HFFc6 (cell line): ENCODE measurements around the gene FADD. TPM values are rescaled to one million over a fixed set of nuclear protein-coding genes. Genes with fewer than 3 reads are reported as not detected.

ENCODE experiments used
- DNase-seq: peaks from one replicate; pipeline ENCODE4 v3.0.0-alpha.2; 2018
- H3K27ac Mint-ChIP-seq: 2 replicates; pipeline ENCODE4 v1.8.0; 2020; ENCODE audit warnings: mild to moderate bottlenecking, mixed read lengths
- H3K27me3 Mint-ChIP-seq: 2 replicates; pipeline ENCODE4 v1.8.0; 2021; ENCODE audit warnings: mild to moderate bottlenecking, moderate library complexity, mixed read lengths; ENCODE audit not compliant: insufficient read depth
- H3K36me3 Mint-ChIP-seq: 2 replicates; pipeline ENCODE4 v1.8.0; 2021; ENCODE audit warnings: low read depth, mixed read lengths
- H3K4me1 Mint-ChIP-seq: 2 replicates; pipeline ENCODE4 v1.8.0; 2020; ENCODE audit warnings: low read depth, mixed read lengths
- H3K4me3 Mint-ChIP-seq: 2 replicates; pipeline ENCODE4 v1.8.0; 2020; ENCODE audit warnings: mild to moderate bottlenecking, moderate library complexity, mixed read lengths
- H3K9me3 Mint-ChIP-seq: 2 replicates; pipeline ENCODE4 v1.8.0; 2020; ENCODE audit warnings: mild to moderate bottlenecking, mixed read lengths
- CTCF ChIP-seq: fragments of 200-600 bp; sonication (generic); IDR thresholded peaks from 2 replicates; pipeline ENCODE4 v1.5.0; 2021; ENCODE audit warnings: antibody characterized with exemption, mild to moderate bottlenecking
- total RNA-seq, 6 experiments: library from RNA; stranded (reverse); fragmentation: NEBNext Ultra II Directional; extraction: Animal tissue kit (Norgen Biotek cat#: 25700); gene quantifications; 2 replicates in 1 of 6; 3 replicates in 5 of 6; pipeline ENCODE4 v1.2.3, GENCODE V29; 2021

FADD gene
- total RNA-seq, 6 experiments from 2014 or later, result 25.8 to 32.2 (median 28.1) TPM

DNA sequence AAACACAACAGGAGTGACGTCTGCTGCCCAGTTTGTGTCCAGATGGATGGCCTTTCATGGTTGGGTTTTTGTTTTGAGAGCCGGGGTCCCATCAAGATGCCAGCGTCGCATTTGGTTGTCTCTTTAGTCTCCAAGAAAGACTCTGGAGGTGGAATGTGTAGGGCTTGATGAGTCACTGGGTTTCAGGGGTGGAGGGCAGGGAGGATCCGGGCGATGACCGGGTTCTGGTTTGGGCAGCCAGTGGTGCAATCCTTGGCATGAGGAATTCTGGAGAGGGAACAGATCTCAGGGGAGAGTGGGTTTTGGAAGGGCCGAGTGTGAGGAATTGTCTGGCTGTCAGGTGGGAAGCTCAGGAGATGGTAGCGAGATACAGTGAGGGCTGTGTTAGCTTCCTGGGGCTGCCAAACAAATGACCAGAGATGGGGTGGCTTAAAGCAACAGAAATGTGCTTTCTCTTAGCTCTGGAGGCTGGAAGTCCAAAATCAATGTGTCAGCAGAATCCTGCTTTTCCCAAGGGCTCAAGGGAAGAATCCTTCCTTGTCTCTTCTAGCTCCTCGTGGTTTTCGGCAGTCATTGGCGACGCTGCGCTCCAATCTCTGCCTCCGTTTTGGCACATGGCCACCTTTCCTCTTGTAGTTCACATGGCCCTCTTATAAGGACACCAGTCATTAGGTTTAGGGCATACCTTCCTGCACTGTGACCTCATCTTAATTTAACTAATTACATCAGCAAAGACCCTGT, 41.0 kb downstream of the FADD start:
- peaks cover 32% of the 10 kb centered on the region for H3K27me3 Mint-ChIP-seq

GRCh38 chr11:70244698-70245097, 41.6 kb downstream of the FADD start:
- Mint-ChIP-seq H3K4me3 (no peak overlapping the region), H3K4me1 (peaks cover 27% of the 10 kb centered on the region), H3K27ac (no peak overlapping the region; the same call in 1 of the 2 replicates), H3K36me3 (no peaks in the 10 kb centered on the region), H3K9me3 (no peaks in the 10 kb centered on the region; the same call in 1 of the 2 replicates), H3K27me3 (peaks cover 28% of the 10 kb centered on the region)
- DNase-seq, result peak; percentile 65
- TF ChIP-seq CTCF, result no peak

More for the DNA sequence above, 41.0 kb downstream of the FADD start:
- no peak for DNase-seq
- Mint-ChIP-seq H3K9me3 (no peaks in the 10 kb centered on the region; the same call in 1 of the 2 replicates), H3K4me1 (peaks cover 27% of the 10 kb centered on the region), H3K36me3 (no peaks in the 10 kb centered on the region), H3K27ac (no peak overlapping the region), H3K4me3 (no peak overlapping the region)
- no peak for TF ChIP-seq CTCF

- no peak for DNase-seq
- Mint-ChIP-seq H3K36me3 (no peaks in the 10 kb centered on the region), H3K27ac (no peak overlapping the region), H3K9me3 (no peaks in the 10 kb centered on the region; the same call in 1 of the 2 replicates), H3K4me3 (no peak overlapping the region), H3K4me1 (peaks cover 27% of the 10 kb centered on the region), H3K27me3 (peaks cover 23% of the 10 kb centered on the region)
- TF ChIP-seq CTCF, result no peak
These were observed 43.1 kb downstream of the FADD start for GRCh38 chr11:70246196-70246595.

GRCh38 chr11:70247042-70247709, 44.1 kb downstream of the FADD start:
- Mint-ChIP-seq H3K4me3 (no peak overlapping the region), H3K9me3 (no peaks in the 10 kb centered on the region; the same call in 1 of the 2 replicates), H3K27ac (no peak overlapping the region), H3K4me1 (peaks cover 27% of the 10 kb centered on the region), H3K36me3 (no peaks in the 10 kb centered on the region), H3K27me3 (peaks cover 25% of the 10 kb centered on the region)
- no peak for TF ChIP-seq CTCF
- no peak for DNase-seq

- DNase-seq, result no peak
- no peaks in the 10 kb centered on the region for H3K36me3 Mint-ChIP-seq
- peaks cover 27% of the 10 kb centered on the region for H3K4me1 Mint-ChIP-seq
- H3K27me3 Mint-ChIP-seq, result peaks cover 22% of the 10 kb centered on the region
- no peak overlapping the region for H3K27ac Mint-ChIP-seq
- no peak for TF ChIP-seq CTCF
- H3K9me3 Mint-ChIP-seq, result no peaks in the 10 kb centered on the region; the same call in 1 of the 2 replicates
- no peak overlapping the region for H3K4me3 Mint-ChIP-seq
These were observed 44.6 kb downstream of the FADD start for GRCh38 chr11:70247710-70248072.
